K562 (cell line): Measurements from ENCODE around the gene MRGPRD. TPM values are rescaled to one million over a fixed set of nuclear protein-coding genes. Genes with fewer than 3 reads are reported as not detected.

Experiments
- ATAC-seq: fragments of 200-7000 bp; cut with Tn5 transposase; 3 replicates; pipeline ENCODE4 v1.9.1; 2020; ENCODE audit warnings: moderate library complexity
- BruUV-seq: library from RNA; stranded (reverse); fragments of 400-500 nt; replicated peaks from 2 replicates; lab custom pipeline; 2021; lab: Mats Ljungman, UMichigan
- CTCF ChIA-PET: fragments of 300-600 bp; formaldehyde crosslinking; extraction: SDS; loops from one replicate; lab custom pipeline; 2021; ENCODE audit warnings: low intra/inter-chr PET ratio; lab: Yijun Ruan, JAX
- POLR2A ChIA-PET: fragments of 300-600, 350-650 bp; sonication (Branson Sonifier 250); formaldehyde crosslinking; extraction: SDS; loops from one replicate; lab custom pipeline; 2021; ENCODE audit warnings: antibody characterized with exemption, inconsistent platforms; lab: Yijun Ruan, JAX
- DNase-seq, 4 experiments: peaks; one replicate each; pipeline versions ENCODE4 v3.0.0 to v3.0.0-alpha.2; 2011 to 2018; ENCODE audit warnings: low spot score in 3 of 4, mixed read lengths in 3 of 4; ENCODE audit errors: extremely low read depth in 1 of 4
- FAIRE-seq: peaks from 2 replicates; lab custom pipeline; 2011; peaks lifted over from hg19 to GRCh38; lab: Jason Lieb, UNC
- H2AFZ ChIP-seq: 2 replicates; pipeline ENCODE4 v1.6.0; 2011; ENCODE audit warnings: low read depth, low read length, control low read depth, inconsistent platforms
- H3K27ac ChIP-seq: fragments of 200-600 bp; 3 replicates; pipeline ENCODE4 v1.8.0; 2011; ENCODE audit warnings: low read depth, mild to moderate bottlenecking, control low read depth, inconsistent platforms, low read length, moderate library complexity, mixed read lengths; ENCODE audit errors: extremely low read depth
- H3K27me3 ChIP-seq, 2 experiments: fragments of 300-600 bp in 1 of 2; 2 replicates in 1 of 2; 3 replicates in 1 of 2; pipeline versions ENCODE4 v1.6.0 to v1.8.0; 2011; ENCODE audit warnings: inconsistent platforms in 2 of 2, low read length in 2 of 2, mild to moderate bottlenecking in 1 of 2, mixed read lengths in 1 of 2, moderate library complexity in 1 of 2; ENCODE audit not compliant: control insufficient read depth in 2 of 2, insufficient read depth in 2 of 2
- H3K36me3 ChIP-seq: fragments of 300-600 bp; 3 replicates; pipeline ENCODE4 v1.8.0; 2011; ENCODE audit warnings: mild to moderate bottlenecking, low read length, inconsistent platforms; ENCODE audit not compliant: control insufficient read depth, insufficient read depth
- H3K4me1 ChIP-seq, 2 experiments: fragments of 200-600 bp in 1 of 2; replicated peaks in 1 of 2; 2 replicates in 1 of 2; 3 replicates in 1 of 2; pipeline versions ENCODE4 v1.5.1 to v1.8.0; 2011; ENCODE audit warnings: inconsistent platforms in 2 of 2, low read length in 2 of 2, mild to moderate bottlenecking in 1 of 2, mixed read lengths in 1 of 2, moderate library complexity in 1 of 2; ENCODE audit not compliant: control insufficient read depth in 2 of 2, insufficient read depth in 2 of 2
- H3K4me2 ChIP-seq: 2 replicates; pipeline ENCODE4 v1.6.1; 2011; ENCODE audit warnings: low read length, control low read depth, inconsistent platforms, mixed read lengths; ENCODE audit not compliant: insufficient read depth
- H3K4me3 ChIP-seq: fragments of 200-600 bp; sonication (generic), shearing (Covaris generic); 2 replicates; pipeline ENCODE4 v1.5.1; 2016; ENCODE audit warnings: control low read depth, inconsistent platforms
- H3K79me2 ChIP-seq: fragments of 200-600 bp; 3 replicates; pipeline ENCODE4 v1.8.0; 2011; ENCODE audit warnings: low read length, inconsistent platforms; ENCODE audit not compliant: control insufficient read depth, insufficient read depth
- H3K9ac ChIP-seq, 2 experiments: 2 replicates each; pipeline versions ENCODE4 v1.6.0 to v1.6.1; 2011; ENCODE audit warnings: low read depth in 2 of 2, low read length in 2 of 2, control low read depth in 1 of 2, inconsistent platforms in 1 of 2, mild to moderate bottlenecking in 1 of 2, mixed read lengths in 1 of 2; ENCODE audit not compliant: insufficient read depth in 1 of 2
- H3K9me1 ChIP-seq: one replicate; pipeline ENCODE4 v1.6.0; 2011; ENCODE audit warnings: inconsistent platforms, mild to moderate bottlenecking, low read length, moderate library complexity; ENCODE audit not compliant: control insufficient read depth, insufficient read depth
- H3K9me3 ChIP-seq: replicated peaks from 2 replicates; pipeline ENCODE4 v1.5.1; 2011; ENCODE audit warnings: low read depth, low read length, inconsistent platforms; ENCODE audit not compliant: control insufficient read depth, insufficient read depth
- H4K20me1 ChIP-seq: replicated peaks from 2 replicates; pipeline ENCODE4 v1.6.1; 2011; ENCODE audit warnings: low read length, inconsistent platforms, mixed read lengths; ENCODE audit not compliant: control insufficient read depth, insufficient read depth
- AFF4 ChIP-seq: sonication (generic); formaldehyde crosslinking; IDR thresholded peaks from 2 replicates; pipeline ENCODE4 v1.8.0; 2023; ENCODE audit warnings: mild to moderate bottlenecking, missing genetic modification reagents
- NCOA6 ChIP-seq: fragments of 450-650 bp; IDR thresholded peaks from 2 replicates; pipeline ENCODE4 v1.6.1; 2017; ENCODE audit warnings: mild to moderate bottlenecking
- NR4A1 ChIP-seq, 2 experiments: fragments of 250-450 bp in 1 of 2; fragments of 450-650 bp in 1 of 2; sonication (Bioruptor Pico) in 1 of 2; IDR thresholded peaks; 2 replicates each; pipeline versions ENCODE4 v1.4.0 to v1.6.1; 2016 to 2020; ENCODE audit warnings: mild to moderate bottlenecking in 2 of 2, missing compliant biosample characterization in 1 of 2, missing genetic modification characterization in 1 of 2, moderate library complexity in 1 of 2
- SMAD2 ChIP-seq: fragments of 150-350 bp; IDR thresholded peaks from 2 replicates; pipeline ENCODE4 v1.6.1; 2014; ENCODE audit warnings: low read depth, mild to moderate bottlenecking, low read length
- SNRNP70 ChIP-seq: fragments of 200-400 bp; formaldehyde crosslinking; optimal IDR thresholded peaks from 2 replicates; pipeline ENCODE3; 2017; ENCODE audit warnings: low read depth, low read length
- ZBTB17 ChIP-seq: fragments of 450-650 bp; formaldehyde crosslinking; IDR thresholded peaks from 2 replicates; pipeline ENCODE4 v1.4.0; 2020; ENCODE audit warnings: mild to moderate bottlenecking
- WGBS: fragments of 100-300 bp; shearing (Covaris generic); methylation state at CpG from one replicate; pipeline ENCODE4 v1.1.6; 2016; ENCODE audit warnings: low coverage, mixed read lengths; ENCODE audit not compliant: insufficient coverage; ENCODE audit errors: missing lambda C conversion rate; 5-methylcytosine and 5-hydroxymethylcytosine counted together
- in situ Hi-C: fragments of 300-500 bp; cut with MboI; formaldehyde crosslinking; loops from 4 replicates; pipeline ENCODE4 v1.15.0; 2018; ENCODE audit warnings: inconsistent platforms, mixed read lengths
- intact Hi-C: fragments of 100-400 bp; cut with micrococcal nuclease; formaldehyde crosslinking; loops from 2 replicates; pipeline ENCODE4 v1.14.2; 2022
- polyA plus RNA-seq, 8 experiments: library from polyadenylated mRNA; depleted of rRNA in 4 of 8; stranded (reverse) in 5 of 8; unstranded in 3 of 8; fragments of >200 nt; fragmentation: Nextera tagmentation in 2 of 8; fragmentation: Illumina TruSeq in 1 of 8; extraction: Ambion mirVana in 2 of 8; extraction: Trizol in 1 of 8; gene quantifications; 2 replicates each; pipeline versions ENCODE4 v1.2.1 to v1.2.3, GENCODE V29; 2011 to 2014; ENCODE audit warnings: inconsistent platforms in 1 of 8, missing spikeins in 1 of 8
- total RNA-seq, 7 experiments: library from RNA; depleted of rRNA in 6 of 7; stranded (reverse); fragments of >200 nt in 6 of 7; fragmentation: Illumina TruSeq in 2 of 7; extraction: Trizol in 2 of 7; gene quantifications; 2 replicates each; pipeline versions ENCODE4 v1.2.1 to v1.2.3, GENCODE V29; 2011 to 2021; ENCODE audit warnings: low replicate concordance in 1 of 7
- TF ChIP-seq, protein P1 (sequence below): IDR thresholded peaks from 2 replicates; pipeline ENCODE4 v1.6.1; 2012; ENCODE audit warnings: low read depth, low read length, improper control_type of control experiment, borderline replicate concordance
- TF ChIP-seq, protein P2 (sequence below): fragments of 450-650 bp; formaldehyde crosslinking; IDR thresholded peaks from 2 replicates; pipeline ENCODE4 v1.4.0; 2020; ENCODE audit warnings: mild to moderate bottlenecking

MRGPRD gene
- total and polyA plus RNA-seq, 9 of the 15 experiments (the other 6 are each of a cell fraction or from before 2014, with no cell fraction given), result not detected

- Histone ChIP-seq H4K20me1 (no peaks in the 10 kb centered on the region), H3K27ac (no peak overlapping the region), H3K4me2 (no peak overlapping the region), H3K4me1 (peaks cover 5 to 11% of the 10 kb centered on the region in 2 experiments; a peak in 2 of 5 replicates), H3K36me3 (no peaks in the 10 kb centered on the region), H3K9me1 (no peaks in the 10 kb centered on the region), H3K9ac (peak overlapping the region in 1 of 2 experiments; percentile 43; a peak in 2 of 4 replicates), H3K79me2 (no peaks in the 10 kb centered on the region), H2AFZ (no peak overlapping the region), H3K4me3 (no peak overlapping the region), H3K27me3 (peaks cover 25 to 36% of the 10 kb centered on the region in 2 experiments), H3K9me3 (0 out of 2 replicates have a peak, but pooled peaks cover 2% of the 10 kb centered on the region)
- 6% methylated on average over 33 of the region's 33 CpGs for WGBS
- no TSS peak for BruUV-seq
- no peak for FAIRE-seq
- ChIA-PET CTCF (interaction anchor here (0.6 kb wide), 1 partner anchor 448 kb away, joined by 4 read pairs; no protein-coding TSS in a partner anchor), POLR2A (interaction anchor here (0.5 to 0.8 kb wide), 3 partner anchors 14 to 1333 kb away, joined by 3 to 4 read pairs (median 3); no protein-coding TSS in a partner anchor)
- no peak for DNase-seq
- ATAC-seq, result peak; percentile 49
- in situ Hi-C loops, result no loop called here
- TF ChIP-seq, protein P1, sequence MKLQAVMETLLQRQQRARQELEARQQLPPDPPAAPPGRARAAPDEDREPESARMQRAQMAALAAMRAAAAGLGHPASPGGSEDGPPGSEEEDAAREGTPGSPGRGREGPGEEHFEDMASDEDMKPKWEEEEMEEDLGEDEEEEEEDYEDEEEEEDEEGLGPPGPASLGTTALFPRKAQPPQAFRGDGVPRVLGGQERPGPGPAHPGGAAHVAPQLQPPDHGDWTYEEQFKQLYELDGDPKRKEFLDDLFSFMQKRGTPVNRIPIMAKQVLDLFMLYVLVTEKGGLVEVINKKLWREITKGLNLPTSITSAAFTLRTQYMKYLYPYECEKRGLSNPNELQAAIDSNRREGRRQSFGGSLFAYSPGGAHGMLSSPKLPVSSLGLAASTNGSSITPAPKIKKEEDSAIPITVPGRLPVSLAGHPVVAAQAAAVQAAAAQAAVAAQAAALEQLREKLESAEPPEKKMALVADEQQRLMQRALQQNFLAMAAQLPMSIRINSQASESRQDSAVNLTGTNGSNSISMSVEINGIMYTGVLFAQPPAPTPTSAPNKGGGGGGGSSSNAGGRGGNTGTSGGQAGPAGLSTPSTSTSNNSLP, result no peak
- TF ChIP-seq SNRNP70, result no peak
- TF ChIP-seq SMAD2, result no peak
- 0 out of 2 replicates have a peak, but pooled peaks have one; percentile 76 for TF ChIP-seq ZBTB17 (CRISPR knock-in tag)
- TF ChIP-seq AFF4, result no peak
- TF ChIP-seq NCOA6, result no peak
- no peak for TF ChIP-seq NR4A1 (CRISPR knock-in tag; IDR thresholded peaks at IDR 0.05)
- TF ChIP-seq NR4A1 (tag; IDR thresholded peaks at IDR 0.05), result no peak
- TF ChIP-seq, protein P2, sequence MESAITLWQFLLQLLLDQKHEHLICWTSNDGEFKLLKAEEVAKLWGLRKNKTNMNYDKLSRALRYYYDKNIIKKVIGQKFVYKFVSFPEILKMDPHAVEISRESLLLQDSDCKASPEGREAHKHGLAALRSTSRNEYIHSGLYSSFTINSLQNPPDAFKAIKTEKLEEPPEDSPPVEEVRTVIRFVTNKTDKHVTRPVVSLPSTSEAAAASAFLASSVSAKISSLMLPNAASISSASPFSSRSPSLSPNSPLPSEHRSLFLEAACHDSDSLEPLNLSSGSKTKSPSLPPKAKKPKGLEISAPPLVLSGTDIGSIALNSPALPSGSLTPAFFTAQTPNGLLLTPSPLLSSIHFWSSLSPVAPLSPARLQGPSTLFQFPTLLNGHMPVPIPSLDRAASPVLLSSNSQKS (CRISPR knock-in tag), result no peak
- intact Hi-C loops, result no loop called here
Observed at GRCh38 chr11:68979931-68980775, 633 bp downstream of the MRGPRD start.
